Naive thymus-derived CD8-positive, alpha-beta T cell (primary cell): Measurements from ENCODE around the gene MAP2K5. TPM values are rescaled to one million over a fixed set of nuclear protein-coding genes. Genes with fewer than 3 reads are reported as not detected.
"Not testable (repeated sequence)": the region's sequence is repeated elsewhere in the genome, so short reads cannot be mapped to it uniquely, and the experiment has no call there.

Experiments
- ATAC-seq, 2 donors: fragments of 150-1000 bp; cut with Tn5 transposase in 1 of 2; sonication (Bioruptor Pico), chemical (Tn5 transposase) in 1 of 2; 1 replicate in 1 of 2; 2 replicates in 1 of 2; pipeline ENCODE4 v1.10.0; 2021; ENCODE audit warnings: mild to moderate bottlenecking in 2 of 2, moderate library complexity in 2 of 2
- POLR2A ChIA-PET: fragments of 350-600 bp; sonication (Branson Sonifier 250); formaldehyde crosslinking; loops from one replicate; lab custom pipeline; 2021; ENCODE audit warnings: antibody characterized with exemption; lab: Charles Lee
- DNase-seq, 10 donors: peaks; one replicate each; pipeline versions ENCODE4 v3.0.0 to v3.0.0-alpha.2; 2020 to 2022
- H3K27ac Mint-ChIP-seq, 10 donors: one replicate each; pipeline ENCODE4 v1.8.0; 2020 to 2022; ENCODE audit warnings: mild to moderate bottlenecking in 10 of 10, mixed read lengths in 10 of 10, moderate library complexity in 4 of 10, inconsistent platforms in 1 of 10
- H3K27me3 Mint-ChIP-seq, 5 donors: one replicate each; pipeline ENCODE4 v1.8.0; 2021 to 2022; ENCODE audit warnings: mixed read lengths in 5 of 5
- H3K36me3 Mint-ChIP-seq, 3 donors: one replicate each; pipeline ENCODE4 v1.8.0; 2020 to 2022; ENCODE audit warnings: mixed read lengths in 3 of 3, mild to moderate bottlenecking in 2 of 3, inconsistent platforms in 1 of 3
- H3K4me1 Mint-ChIP-seq, 4 donors: one replicate each; pipeline ENCODE4 v1.8.0; 2021 to 2022; ENCODE audit warnings: mixed read lengths in 4 of 4
- H3K4me3 Mint-ChIP-seq, 10 donors: one replicate each; pipeline ENCODE4 v1.8.0; 2020 to 2022; ENCODE audit warnings: mild to moderate bottlenecking in 10 of 10, mixed read lengths in 10 of 10, moderate library complexity in 6 of 10, inconsistent platforms in 1 of 10
- H3K9me3 Mint-ChIP-seq, 9 donors: one replicate each; pipeline ENCODE4 v1.8.0; 2020 to 2022; ENCODE audit warnings: mixed read lengths in 9 of 9, mild to moderate bottlenecking in 3 of 9, inconsistent platforms in 1 of 9, moderate library complexity in 1 of 9
- polyA plus RNA-seq, 3 donors: library from polyadenylated mRNA; unstranded; fragments of 300-500 nt; fragmentation: Illumina TruSeq; gene quantifications; one replicate each; pipeline ENCODE4 v1.2.3, GENCODE V29; 2021
- total RNA-seq, 8 experiments: library from RNA in 2 of 8; stranded (reverse) in 2 of 8; gene quantifications; one replicate each; pipeline ENCODE4 v1.2.3 and lab custom pipeline; 2021 to 2026

MAP2K5 gene
- total and polyA plus RNA-seq, 5 experiments from 2014 or later: 17.8 to 37.6 (median 22.5) TPM

DNA sequence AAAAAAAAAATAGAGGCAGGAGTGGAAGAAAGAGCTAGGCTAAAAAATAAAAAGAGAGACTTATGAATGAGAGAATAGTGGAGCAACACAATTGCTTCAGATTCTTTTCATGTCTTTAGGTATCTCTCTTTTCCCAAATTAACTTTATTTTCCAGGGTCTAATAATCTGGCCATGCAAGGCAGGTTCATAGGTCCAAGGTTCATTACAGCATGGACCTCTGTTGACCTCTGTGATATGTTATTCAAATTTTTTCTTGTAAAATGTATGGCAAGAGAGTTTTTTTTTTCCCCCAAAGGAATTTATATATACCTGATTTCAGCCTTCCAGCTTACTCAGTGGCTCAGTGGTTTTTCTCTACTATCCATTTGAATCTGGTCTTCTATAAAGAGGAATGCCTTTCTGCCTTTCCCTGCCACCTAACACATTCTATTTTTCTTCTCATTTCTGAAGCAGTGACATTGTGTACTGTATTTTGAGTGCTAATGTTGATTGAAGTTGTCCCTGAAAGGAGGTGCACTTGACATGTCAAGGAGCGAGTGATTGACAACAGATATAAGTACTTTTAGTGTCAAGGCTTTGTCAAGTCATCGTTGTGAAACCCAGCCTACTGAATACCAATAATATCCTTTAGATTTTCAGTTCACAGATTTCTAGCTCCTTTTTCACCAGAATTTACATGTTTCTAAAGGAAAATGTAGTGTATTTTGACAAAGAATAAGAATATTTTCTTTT lies 118.5 kb downstream of the MAP2K5 start:
- peaks cover 19 to 72% (median 47%) of the 10 kb centered on the region in 3 donors for H3K36me3 Mint-ChIP-seq
- POLR2A ChIA-PET: no interaction called here
- H3K4me1 Mint-ChIP-seq: peaks cover 0 to 5% (median 0%) of the 10 kb centered on the region in 4 donors
- no peak overlapping the region for H3K4me3 Mint-ChIP-seq
- peaks cover 0 to 6% (median 1%) of the 10 kb centered on the region in 9 donors for H3K9me3 Mint-ChIP-seq
- DNase-seq: no peak
- no peaks in the 10 kb centered on the region for H3K27me3 Mint-ChIP-seq
- ATAC-seq: no peak
- no peak overlapping the region for H3K27ac Mint-ChIP-seq

DNA sequence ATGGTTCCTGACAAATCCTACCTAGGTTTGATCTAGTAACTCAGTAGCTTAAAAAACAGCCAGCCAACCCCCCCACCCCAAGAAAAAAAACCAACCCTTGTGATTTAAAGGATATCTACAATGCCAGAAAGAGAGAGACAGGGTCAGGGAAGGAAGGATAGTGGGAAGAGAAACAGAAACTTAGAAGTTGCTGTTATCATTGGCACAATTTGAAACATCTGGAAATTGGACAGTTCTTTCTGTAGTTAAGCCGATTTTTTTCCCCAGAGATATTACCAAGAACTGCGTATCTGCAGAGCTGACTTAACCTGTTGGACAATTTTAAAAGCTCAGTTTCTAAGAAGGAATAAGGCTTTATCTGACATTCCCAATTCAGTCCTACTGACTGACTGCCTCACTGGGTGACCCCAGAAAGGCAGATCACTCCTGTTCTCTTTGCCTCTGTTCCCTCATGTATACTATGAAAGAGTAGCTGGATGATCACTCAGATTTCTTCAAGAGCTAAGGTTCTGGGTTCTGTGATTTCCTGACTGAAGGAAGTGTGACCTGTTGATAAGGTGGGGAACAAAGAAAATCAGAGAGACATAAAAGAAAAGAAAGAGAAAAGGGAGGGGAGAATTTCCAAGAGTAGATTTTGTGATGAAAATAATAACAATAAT lies 128.3 kb downstream of the MAP2K5 start:
- POLR2A ChIA-PET: no interaction called here
- H3K27ac Mint-ChIP-seq: no peak overlapping the region
- no peaks in the 10 kb centered on the region for H3K27me3 Mint-ChIP-seq
- H3K4me3 Mint-ChIP-seq: no peak overlapping the region
- DNase-seq (no peak), ATAC-seq (no peak)
- peaks cover 0 to 11% (median under 1%) of the 10 kb centered on the region in 4 donors for H3K4me1 Mint-ChIP-seq
- peaks cover 0 to 6% (median 0%) of the 10 kb centered on the region in 9 donors for H3K9me3 Mint-ChIP-seq
- H3K36me3 Mint-ChIP-seq: peaks cover 5 to 33% (median 32%) of the 10 kb centered on the region in 3 donors

DNA sequence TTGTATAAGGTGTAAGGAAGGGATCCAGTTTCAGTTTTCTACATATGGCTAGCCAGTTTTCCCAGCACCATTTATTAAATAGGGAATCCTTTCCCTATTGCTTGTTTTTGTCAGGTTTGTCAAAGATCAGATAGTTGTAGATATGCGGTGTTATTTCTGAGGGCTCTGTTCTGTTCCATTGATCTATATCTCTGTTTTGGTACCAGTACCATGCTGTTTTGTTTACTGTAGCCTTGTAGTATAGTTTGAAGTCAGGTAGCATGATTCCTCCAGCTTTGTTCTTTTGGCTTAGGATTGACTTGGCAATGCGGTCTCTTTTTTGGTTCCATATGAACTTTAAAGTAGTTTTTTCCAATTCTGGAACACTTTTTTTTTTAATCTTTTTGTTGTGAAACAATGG lies 130.3 kb downstream of the MAP2K5 start:
- Mint-ChIP-seq H3K36me3 (peaks cover 5 to 32% (median 29%) of the 10 kb centered on the region in 3 donors), H3K4me1 (peaks cover 0 to 11% (median 2%) of the 10 kb centered on the region in 4 donors)
- ATAC-seq, H3K27ac Mint-ChIP-seq, H3K4me3 Mint-ChIP-seq, DNase-seq, H3K9me3 Mint-ChIP-seq, POLR2A ChIA-PET, H3K27me3 Mint-ChIP-seq: not testable (repeated sequence)

- DNase-seq (no peak), ATAC-seq (no peak)
- H3K27me3 Mint-ChIP-seq: no peaks in the 10 kb centered on the region
- H3K27ac Mint-ChIP-seq: no peak overlapping the region
- H3K4me1 Mint-ChIP-seq: peaks cover 0 to 11% (median under 1%) of the 10 kb centered on the region in 4 donors
- POLR2A ChIA-PET: no interaction called here
- peaks cover 0 to 26% (median 26%) of the 10 kb centered on the region in 3 donors for H3K36me3 Mint-ChIP-seq
- H3K9me3 Mint-ChIP-seq: peaks cover 0 to 6% (median 0%) of the 10 kb centered on the region in 9 donors
- H3K4me3 Mint-ChIP-seq: no peak overlapping the region
Observed at GRCh38 chr15:67674983-67675382, 132.5 kb downstream of the MAP2K5 start.

- Mint-ChIP-seq H3K9me3 (peaks cover 0 to 1% (median 0%) of the 10 kb centered on the region in 9 donors), H3K36me3 (peaks cover 3 to 34% (median 21%) of the 10 kb centered on the region in 3 donors), H3K4me3 (no peak overlapping the region), H3K27me3 (no peaks in the 10 kb centered on the region), H3K4me1 (peaks cover 0 to 2% (median 0%) of the 10 kb centered on the region in 4 donors), H3K27ac (no peak overlapping the region)
- ATAC-seq (no peak), DNase-seq (no peak)
- POLR2A ChIA-PET: no interaction called here
Observed at GRCh38 chr15:67678089-67678488, 135.6 kb downstream of the MAP2K5 start.

DNA sequence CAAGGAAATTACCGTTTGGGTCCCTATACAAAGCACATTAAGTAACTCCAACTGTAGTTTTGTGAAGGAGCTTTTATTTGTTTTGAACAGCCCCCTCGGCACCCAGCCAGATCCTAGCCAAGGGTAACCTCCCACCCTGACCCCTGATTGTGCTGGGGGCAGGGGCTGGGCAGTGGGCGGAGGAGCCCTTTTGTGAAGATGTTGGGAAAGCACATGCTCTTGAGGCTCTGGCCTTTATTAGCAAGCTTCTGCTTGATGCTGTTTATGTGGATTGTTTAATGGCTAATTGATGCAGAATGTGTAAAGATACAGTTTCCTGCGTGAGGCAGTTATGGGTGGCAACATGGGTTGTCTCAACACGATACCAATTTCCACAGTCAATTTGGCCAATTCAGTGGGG lies 136.5 kb downstream of the MAP2K5 start:
- no peak for ATAC-seq
- no peak for DNase-seq
- no peaks in the 10 kb centered on the region for H3K27me3 Mint-ChIP-seq
- H3K27ac Mint-ChIP-seq: no peak overlapping the region
- peaks cover 0 to 10% (median 2%) of the 10 kb centered on the region in 9 donors for H3K9me3 Mint-ChIP-seq
- peaks cover 7 to 41% (median 18%) of the 10 kb centered on the region in 3 donors for H3K36me3 Mint-ChIP-seq
- POLR2A ChIA-PET: no interaction called here
- peaks cover 0 to 2% (median 0%) of the 10 kb centered on the region in 4 donors for H3K4me1 Mint-ChIP-seq
- H3K4me3 Mint-ChIP-seq: no peak overlapping the region

DNA sequence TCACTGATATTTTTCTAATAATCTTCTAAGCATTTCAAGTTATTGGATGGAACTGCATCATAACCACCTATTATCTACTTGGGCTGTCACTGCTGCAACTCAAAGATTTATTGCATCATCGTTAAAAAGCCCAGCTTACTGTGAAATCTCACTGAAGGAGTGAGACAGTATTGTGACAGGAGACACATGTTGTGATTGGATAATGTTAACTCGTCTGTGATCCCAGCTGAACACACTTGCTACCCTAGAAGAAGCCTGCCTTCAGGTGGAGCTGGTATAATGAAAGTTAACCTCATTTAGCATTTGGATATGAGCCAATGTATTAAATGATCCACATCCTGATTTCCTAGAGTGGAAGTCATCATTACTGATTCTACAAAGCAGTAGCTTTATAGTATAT lies 138.1 kb downstream of the MAP2K5 start:
- peaks cover 0 to 2% (median 0%) of the 10 kb centered on the region in 4 donors for H3K4me1 Mint-ChIP-seq
- DNase-seq (no peak), ATAC-seq (no peak)
- H3K4me3 Mint-ChIP-seq: no peak overlapping the region
- no peaks in the 10 kb centered on the region for H3K27me3 Mint-ChIP-seq
- peaks cover 0 to 27% (median 16%) of the 10 kb centered on the region in 9 donors for H3K9me3 Mint-ChIP-seq
- H3K27ac Mint-ChIP-seq: no peak overlapping the region
- H3K36me3 Mint-ChIP-seq: peaks cover 18 to 49% (median 21%) of the 10 kb centered on the region in 3 donors
- POLR2A ChIA-PET: interaction anchor here (0.6 kb wide), 1 partner anchor 142 kb away, joined by 3 read pairs; no protein-coding TSS in a partner anchor

GRCh38 chr15:67685008-67685599 lies 142.6 kb downstream of the MAP2K5 start:
- Mint-ChIP-seq H3K4me3 (no peak overlapping the region), H3K9me3 (peaks cover 0 to 34% (median 20%) of the 10 kb centered on the region in 9 donors), H3K27ac (no peak overlapping the region), H3K27me3 (no peaks in the 10 kb centered on the region), H3K36me3 (peaks cover 9 to 43% (median 21%) of the 10 kb centered on the region in 3 donors), H3K4me1 (no peaks in the 10 kb centered on the region)
- no peak for ATAC-seq
- peak in 3 of 10 donors; percentile 7 to 13 (median 9) for DNase-seq
- POLR2A ChIA-PET: no interaction called here

DNA sequence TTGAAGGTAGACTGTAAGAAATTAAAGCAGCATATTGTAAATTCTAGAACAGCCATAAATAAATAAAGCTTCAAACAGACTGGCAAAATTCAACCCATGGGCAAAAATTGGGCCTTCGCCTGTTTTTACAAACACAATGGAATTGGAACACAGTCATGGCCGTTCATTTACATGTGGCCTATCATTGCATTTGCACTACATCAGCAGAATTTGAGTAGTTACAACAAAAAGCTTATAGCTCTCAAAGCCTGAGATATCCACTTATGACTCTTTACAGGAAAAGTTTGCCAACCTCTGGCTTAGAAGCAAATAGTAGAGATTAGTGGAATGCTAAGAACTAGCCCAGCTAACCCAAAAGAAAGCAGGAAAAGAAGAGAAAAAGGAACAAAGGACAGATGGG lies 143.2 kb downstream of the MAP2K5 start:
- peaks cover 0 to under 1% (median 0%) of the 10 kb centered on the region in 4 donors for H3K4me1 Mint-ChIP-seq
- no peaks in the 10 kb centered on the region for H3K27me3 Mint-ChIP-seq
- peaks cover 0 to 34% (median 20%) of the 10 kb centered on the region in 9 donors for H3K9me3 Mint-ChIP-seq
- H3K36me3 Mint-ChIP-seq: peaks cover 6 to 39% (median 18%) of the 10 kb centered on the region in 3 donors
- H3K4me3 Mint-ChIP-seq: no peak overlapping the region
- ATAC-seq (no peak), DNase-seq (no peak)
- peak overlapping the region in 1 of 10 donors; percentile 52 for H3K27ac Mint-ChIP-seq
- POLR2A ChIA-PET: no interaction called here

GRCh38 chr15:67690936-67691335 lies 148.4 kb downstream of the MAP2K5 start:
- POLR2A ChIA-PET: no interaction called here
- peaks cover 0 to 4% (median 2%) of the 10 kb centered on the region in 9 donors for H3K9me3 Mint-ChIP-seq
- H3K27ac Mint-ChIP-seq: no peak overlapping the region
- ATAC-seq (no peak), DNase-seq (no peak)
- no peak overlapping the region for H3K4me3 Mint-ChIP-seq
- peaks cover 18 to 26% (median 24%) of the 10 kb centered on the region in 3 donors for H3K36me3 Mint-ChIP-seq
- peaks cover 0 to 6% (median 0%) of the 10 kb centered on the region in 4 donors for H3K4me1 Mint-ChIP-seq
- H3K27me3 Mint-ChIP-seq: no peaks in the 10 kb centered on the region

DNA sequence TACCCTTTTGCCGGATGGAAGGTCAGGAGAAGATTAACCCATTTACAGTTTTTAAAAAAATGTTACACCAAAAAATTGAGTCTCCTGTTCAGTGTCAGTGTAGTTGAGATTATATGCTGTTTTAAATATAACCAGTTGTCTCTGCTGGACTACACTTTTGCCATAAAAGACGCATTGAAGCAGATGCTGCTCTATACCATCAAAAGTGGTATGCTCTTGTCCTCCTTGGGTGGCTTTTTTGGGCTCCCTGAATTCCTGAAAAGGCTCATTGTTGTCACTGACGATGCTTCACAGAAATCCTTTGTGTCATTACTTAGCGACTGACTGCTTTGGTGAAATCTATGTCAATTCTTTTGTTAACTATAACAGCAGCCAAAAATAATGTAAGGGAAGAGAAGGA lies 148.9 kb downstream of the MAP2K5 start:
- Mint-ChIP-seq H3K36me3 (peaks cover 18 to 28% (median 22%) of the 10 kb centered on the region in 3 donors), H3K27me3 (no peaks in the 10 kb centered on the region), H3K9me3 (peaks cover 0 to 2% (median 0%) of the 10 kb centered on the region in 9 donors), H3K4me1 (peaks cover 0 to 6% (median 0%) of the 10 kb centered on the region in 4 donors), H3K4me3 (no peak overlapping the region), H3K27ac (no peak overlapping the region)
- POLR2A ChIA-PET: no interaction called here
- no peak for ATAC-seq
- DNase-seq: no peak

- Mint-ChIP-seq H3K36me3 (peaks cover 21 to 31% (median 24%) of the 10 kb centered on the region in 3 donors), H3K9me3 (peaks cover 0 to 2% (median 0%) of the 10 kb centered on the region in 9 donors), H3K4me3 (no peak overlapping the region), H3K4me1 (peaks cover 0 to 6% (median 0%) of the 10 kb centered on the region in 4 donors), H3K27me3 (no peaks in the 10 kb centered on the region), H3K27ac (no peak overlapping the region)
- POLR2A ChIA-PET: no interaction called here
- ATAC-seq: no peak
- DNase-seq: no peak
Observed at GRCh38 chr15:67692573-67692972, 150.1 kb downstream of the MAP2K5 start.
